Measurements from ENCODE around the gene NEK6. TPM values are rescaled to one million over a fixed set of nuclear protein-coding genes. Genes with fewer than 3 reads are reported as not detected.

Gene NEK6
- total RNA-seq, 1 donor from 2014 or later: 115 TPM

GRCh38 chr9:124215956-124216355 lies 41.8 kb upstream of the NEK6 start:
- no peak overlapping the region for H3K27ac Mint-ChIP-seq (ENCODE audit: unreplicated experiment)
- no peaks in the 10 kb centered on the region for H3K36me3 Mint-ChIP-seq (ENCODE audit: unreplicated experiment)
- no peak overlapping the region for H3K4me3 Mint-ChIP-seq (ENCODE audit: unreplicated experiment)
- H3K9me3 Mint-ChIP-seq (ENCODE audit: unreplicated experiment): no peaks in the 10 kb centered on the region
- no peak for DNase-seq (ENCODE audit: extremely low spot score, unreplicated experiment)
- H3K4me1 Mint-ChIP-seq (ENCODE audit: unreplicated experiment): peaks cover 23% of the 10 kb centered on the region
- TF ChIP-seq, protein P1, sequence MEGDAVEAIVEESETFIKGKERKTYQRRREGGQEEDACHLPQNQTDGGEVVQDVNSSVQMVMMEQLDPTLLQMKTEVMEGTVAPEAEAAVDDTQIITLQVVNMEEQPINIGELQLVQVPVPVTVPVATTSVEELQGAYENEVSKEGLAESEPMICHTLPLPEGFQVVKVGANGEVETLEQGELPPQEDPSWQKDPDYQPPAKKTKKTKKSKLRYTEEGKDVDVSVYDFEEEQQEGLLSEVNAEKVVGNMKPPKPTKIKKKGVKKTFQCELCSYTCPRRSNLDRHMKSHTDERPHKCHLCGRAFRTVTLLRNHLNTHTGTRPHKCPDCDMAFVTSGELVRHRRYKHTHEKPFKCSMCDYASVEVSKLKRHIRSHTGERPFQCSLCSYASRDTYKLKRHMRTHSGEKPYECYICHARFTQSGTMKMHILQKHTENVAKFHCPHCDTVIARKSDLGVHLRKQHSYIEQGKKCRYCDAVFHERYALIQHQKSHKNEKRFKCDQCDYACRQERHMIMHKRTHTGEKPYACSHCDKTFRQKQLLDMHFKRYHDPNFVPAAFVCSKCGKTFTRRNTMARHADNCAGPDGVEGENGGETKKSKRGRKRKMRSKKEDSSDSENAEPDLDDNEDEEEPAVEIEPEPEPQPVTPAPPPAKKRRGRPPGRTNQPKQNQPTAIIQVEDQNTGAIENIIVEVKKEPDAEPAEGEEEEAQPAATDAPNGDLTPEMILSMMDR (IDR thresholded peaks at IDR 0.05): no peak
- no peaks in the 10 kb centered on the region for H3K27me3 Mint-ChIP-seq (ENCODE audit: unreplicated experiment)

DNA sequence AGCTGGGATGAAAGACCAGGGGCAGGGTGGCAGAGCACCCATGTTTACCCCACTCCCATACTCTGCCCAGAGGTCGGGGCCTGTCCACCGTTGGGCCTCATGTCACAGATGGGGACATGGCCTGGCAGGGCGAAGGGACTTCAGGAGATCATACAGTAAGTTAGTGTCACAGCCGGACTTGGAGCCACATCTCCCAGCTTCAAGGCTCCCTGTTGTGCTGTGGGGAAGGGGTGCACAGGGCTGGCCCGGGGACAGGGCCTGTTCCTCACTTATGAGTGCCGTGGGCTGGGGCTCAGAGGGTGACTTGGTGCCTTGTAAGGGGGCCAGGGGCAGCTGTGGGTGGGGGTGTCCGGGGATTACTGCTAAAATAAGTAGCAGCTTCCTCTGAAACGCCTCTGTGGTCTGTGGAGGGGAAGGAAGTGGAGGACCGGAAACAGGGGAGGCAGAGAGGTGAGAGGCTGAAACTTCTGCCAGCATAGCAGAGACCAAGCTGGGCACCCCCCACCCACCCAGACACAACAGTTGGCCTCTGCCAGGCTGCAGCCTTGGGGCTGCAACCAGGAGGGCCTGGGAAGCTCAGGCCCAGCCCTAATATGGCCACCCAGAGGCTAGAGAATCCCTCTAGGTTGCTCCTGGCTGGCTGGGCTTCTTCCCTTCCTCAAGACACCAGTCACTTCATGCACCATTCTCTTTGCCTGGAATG lies 41.1 kb upstream of the NEK6 start:
- H3K36me3 Mint-ChIP-seq (ENCODE audit: unreplicated experiment): no peaks in the 10 kb centered on the region
- H3K4me3 Mint-ChIP-seq (ENCODE audit: unreplicated experiment): no peak overlapping the region
- H3K4me1 Mint-ChIP-seq (ENCODE audit: unreplicated experiment): peaks cover 22% of the 10 kb centered on the region
- TF ChIP-seq, protein P1 (IDR thresholded peaks at IDR 0.05): no peak
- no peak overlapping the region for H3K27ac Mint-ChIP-seq (ENCODE audit: unreplicated experiment)
- DNase-seq (ENCODE audit: extremely low spot score, unreplicated experiment): no peak
- H3K9me3 Mint-ChIP-seq (ENCODE audit: unreplicated experiment): no peaks in the 10 kb centered on the region
- no peaks in the 10 kb centered on the region for H3K27me3 Mint-ChIP-seq (ENCODE audit: unreplicated experiment)

GRCh38 chr9:124217836-124218437 lies 39.8 kb upstream of the NEK6 start:
- DNase-seq (ENCODE audit: extremely low spot score, unreplicated experiment): no peak
- no peak overlapping the region for H3K27ac Mint-ChIP-seq (ENCODE audit: unreplicated experiment)
- no peak overlapping the region for H3K4me3 Mint-ChIP-seq (ENCODE audit: unreplicated experiment)
- no peaks in the 10 kb centered on the region for H3K9me3 Mint-ChIP-seq (ENCODE audit: unreplicated experiment)
- no peaks in the 10 kb centered on the region for H3K27me3 Mint-ChIP-seq (ENCODE audit: unreplicated experiment)
- TF ChIP-seq, protein P1 (IDR thresholded peaks at IDR 0.05): no peak
- H3K4me1 Mint-ChIP-seq (ENCODE audit: unreplicated experiment): peaks cover 9% of the 10 kb centered on the region
- no peaks in the 10 kb centered on the region for H3K36me3 Mint-ChIP-seq (ENCODE audit: unreplicated experiment)

DNA sequence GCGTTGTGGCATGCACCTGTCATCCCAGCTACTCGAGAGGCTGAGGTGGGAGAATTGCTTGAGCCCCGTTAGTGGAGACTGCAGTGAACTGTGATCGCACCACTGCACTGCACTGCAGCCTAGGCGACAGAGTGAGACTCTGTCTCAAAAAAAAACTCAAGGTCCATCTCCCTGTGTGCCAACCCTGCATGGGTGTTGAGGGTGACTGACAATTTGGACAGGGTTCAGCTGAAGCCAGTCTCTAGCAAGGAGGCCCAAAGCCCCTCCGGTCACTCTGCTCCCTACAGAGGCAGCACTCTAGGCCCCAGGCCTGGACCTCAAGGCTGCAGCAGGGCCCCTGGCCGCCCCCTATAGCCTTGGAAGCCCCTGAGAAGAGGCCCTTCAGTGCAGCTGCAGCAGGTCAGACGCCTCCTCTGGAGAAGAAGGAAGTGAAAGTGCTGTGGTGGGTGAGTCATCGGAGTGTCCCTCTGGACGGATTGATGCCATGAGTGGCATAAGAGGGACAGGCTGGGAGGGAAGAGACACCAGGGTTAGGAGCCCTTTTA lies 39.2 kb upstream of the NEK6 start:
- Mint-ChIP-seq H3K4me3 (ENCODE audit: unreplicated experiment) (no peak overlapping the region), H3K36me3 (ENCODE audit: unreplicated experiment) (no peaks in the 10 kb centered on the region), H3K4me1 (ENCODE audit: unreplicated experiment) (peaks cover 8% of the 10 kb centered on the region), H3K27me3 (ENCODE audit: unreplicated experiment) (no peaks in the 10 kb centered on the region), H3K9me3 (ENCODE audit: unreplicated experiment) (no peaks in the 10 kb centered on the region), H3K27ac (ENCODE audit: unreplicated experiment) (no peak overlapping the region)
- DNase-seq (ENCODE audit: extremely low spot score, unreplicated experiment): no peak
- TF ChIP-seq, protein P1 (IDR thresholded peaks at IDR 0.05): no peak

- no peaks in the 10 kb centered on the region for H3K36me3 Mint-ChIP-seq (ENCODE audit: unreplicated experiment)
- H3K27me3 Mint-ChIP-seq (ENCODE audit: unreplicated experiment): no peaks in the 10 kb centered on the region
- H3K27ac Mint-ChIP-seq (ENCODE audit: unreplicated experiment): no peak overlapping the region
- peaks cover 8% of the 10 kb centered on the region for H3K4me1 Mint-ChIP-seq (ENCODE audit: unreplicated experiment)
- TF ChIP-seq, protein P1 (IDR thresholded peaks at IDR 0.05): no peak
- no peak overlapping the region for H3K4me3 Mint-ChIP-seq (ENCODE audit: unreplicated experiment)
- DNase-seq (ENCODE audit: extremely low spot score, unreplicated experiment): no peak
- H3K9me3 Mint-ChIP-seq (ENCODE audit: unreplicated experiment): no peaks in the 10 kb centered on the region
Observed at GRCh38 chr9:124218987-124219461, 38.7 kb upstream of the NEK6 start.

Measured in osteocyte (in vitro differentiated cells).